Measurements from ENCODE around the gene TMEM272.

DNA sequence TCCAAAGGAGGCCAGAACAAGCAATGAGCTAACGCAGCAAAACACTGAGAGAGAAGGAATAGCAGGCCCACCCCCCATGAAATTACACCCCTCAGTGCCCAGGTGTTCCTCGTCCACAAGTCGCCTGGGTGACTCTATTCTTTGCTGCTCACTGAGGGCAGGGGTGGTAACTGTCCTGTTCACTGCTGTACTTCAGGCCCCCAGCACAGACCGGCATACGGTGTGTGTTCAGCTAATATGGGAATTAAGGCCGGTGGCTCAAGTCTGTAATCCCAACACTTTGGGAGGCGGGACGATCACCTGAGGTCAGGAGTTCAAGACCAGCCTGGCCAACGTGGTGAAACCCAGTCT, 72.9 kb downstream of the TMEM272 start:
- TF ChIP-seq, protein P1, sequence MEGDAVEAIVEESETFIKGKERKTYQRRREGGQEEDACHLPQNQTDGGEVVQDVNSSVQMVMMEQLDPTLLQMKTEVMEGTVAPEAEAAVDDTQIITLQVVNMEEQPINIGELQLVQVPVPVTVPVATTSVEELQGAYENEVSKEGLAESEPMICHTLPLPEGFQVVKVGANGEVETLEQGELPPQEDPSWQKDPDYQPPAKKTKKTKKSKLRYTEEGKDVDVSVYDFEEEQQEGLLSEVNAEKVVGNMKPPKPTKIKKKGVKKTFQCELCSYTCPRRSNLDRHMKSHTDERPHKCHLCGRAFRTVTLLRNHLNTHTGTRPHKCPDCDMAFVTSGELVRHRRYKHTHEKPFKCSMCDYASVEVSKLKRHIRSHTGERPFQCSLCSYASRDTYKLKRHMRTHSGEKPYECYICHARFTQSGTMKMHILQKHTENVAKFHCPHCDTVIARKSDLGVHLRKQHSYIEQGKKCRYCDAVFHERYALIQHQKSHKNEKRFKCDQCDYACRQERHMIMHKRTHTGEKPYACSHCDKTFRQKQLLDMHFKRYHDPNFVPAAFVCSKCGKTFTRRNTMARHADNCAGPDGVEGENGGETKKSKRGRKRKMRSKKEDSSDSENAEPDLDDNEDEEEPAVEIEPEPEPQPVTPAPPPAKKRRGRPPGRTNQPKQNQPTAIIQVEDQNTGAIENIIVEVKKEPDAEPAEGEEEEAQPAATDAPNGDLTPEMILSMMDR (IDR thresholded peaks at IDR 0.05; ENCODE audit: insufficient read depth, low read length, poor library complexity, severe bottlenecking) = no peak
- TF ChIP-seq EZH2phosphoT487 (conservative IDR thresholded peaks at IDR 0.05; ENCODE audit: low read length) = no peak
